ENCODE data around the gene SBNO2.

Gene SBNO2

DNA sequence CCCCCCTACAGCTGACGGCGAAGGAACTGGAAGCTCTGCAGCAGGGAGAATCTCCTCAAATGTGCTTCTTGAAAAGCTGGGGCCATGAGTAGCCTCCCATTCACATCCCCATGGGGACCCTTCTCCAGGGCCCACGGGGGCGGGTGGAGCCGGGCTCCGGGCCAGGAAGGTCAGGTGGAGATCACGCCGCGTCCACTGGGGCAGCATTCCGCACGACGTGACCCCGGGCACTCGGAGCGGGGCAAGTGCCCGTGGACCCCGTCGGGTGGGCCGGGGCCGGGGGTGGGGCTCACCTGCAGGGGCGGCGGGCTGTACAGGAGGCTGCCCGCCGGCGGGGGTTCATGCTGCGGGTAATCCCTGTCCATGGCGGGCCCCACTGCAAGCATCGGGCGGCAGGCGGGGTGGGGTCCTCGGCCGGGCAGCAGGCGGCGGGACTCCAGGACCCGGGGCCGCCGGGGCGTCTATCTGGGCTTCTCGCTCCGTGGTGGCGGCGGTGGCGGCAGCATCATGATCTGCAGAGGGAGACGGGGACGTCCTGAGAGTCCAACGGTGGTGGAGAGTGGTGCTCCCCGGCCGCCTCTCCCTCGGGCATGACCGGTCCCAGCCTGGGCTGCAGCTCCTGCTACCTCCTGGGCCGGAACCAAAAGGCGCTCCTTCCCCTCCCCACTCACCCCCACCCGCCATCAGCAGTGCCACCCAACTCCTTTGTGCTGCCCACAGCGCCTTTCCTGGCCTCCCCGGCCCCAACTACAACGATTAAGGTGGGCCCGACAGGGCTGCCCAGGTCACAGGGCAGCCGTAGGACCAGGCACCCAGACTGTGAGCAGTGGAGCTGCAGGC lies 20.0 kb downstream of the SBNO2 start:
- DNase-seq = no peak

DNA sequence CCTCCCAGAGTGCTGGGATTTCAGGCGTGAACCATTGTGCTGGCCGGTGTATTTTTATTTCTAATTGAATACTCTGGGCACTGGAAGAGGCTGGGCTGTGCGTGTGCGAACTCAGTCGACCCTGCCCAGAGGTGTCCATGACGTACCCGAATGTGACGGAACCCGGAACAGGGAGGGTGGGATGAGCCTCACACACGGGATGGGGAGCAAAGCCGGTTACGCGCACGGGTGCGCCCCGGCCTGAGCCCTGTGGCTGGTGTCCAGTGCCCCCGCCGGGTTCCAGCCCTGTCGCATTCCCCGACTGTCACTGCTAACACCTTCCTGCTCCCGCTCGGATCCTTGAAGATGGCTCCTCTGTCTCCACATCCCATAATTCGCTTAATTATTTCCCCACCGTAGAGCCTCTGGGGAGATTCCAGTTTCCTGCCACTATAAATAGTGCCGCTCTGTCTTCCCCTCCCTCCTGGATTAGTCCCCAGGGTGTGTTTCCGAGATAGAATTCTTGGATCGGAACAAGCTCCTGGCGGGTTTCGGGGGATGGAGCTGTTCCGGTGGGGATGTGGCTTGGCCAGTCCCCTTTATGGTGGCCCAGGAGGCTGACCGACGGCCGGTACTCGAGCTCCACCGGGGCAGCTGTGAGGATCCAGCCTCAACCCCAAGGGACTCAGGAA lies 22.0 kb downstream of the SBNO2 start:
- no peak for DNase-seq

DNA sequence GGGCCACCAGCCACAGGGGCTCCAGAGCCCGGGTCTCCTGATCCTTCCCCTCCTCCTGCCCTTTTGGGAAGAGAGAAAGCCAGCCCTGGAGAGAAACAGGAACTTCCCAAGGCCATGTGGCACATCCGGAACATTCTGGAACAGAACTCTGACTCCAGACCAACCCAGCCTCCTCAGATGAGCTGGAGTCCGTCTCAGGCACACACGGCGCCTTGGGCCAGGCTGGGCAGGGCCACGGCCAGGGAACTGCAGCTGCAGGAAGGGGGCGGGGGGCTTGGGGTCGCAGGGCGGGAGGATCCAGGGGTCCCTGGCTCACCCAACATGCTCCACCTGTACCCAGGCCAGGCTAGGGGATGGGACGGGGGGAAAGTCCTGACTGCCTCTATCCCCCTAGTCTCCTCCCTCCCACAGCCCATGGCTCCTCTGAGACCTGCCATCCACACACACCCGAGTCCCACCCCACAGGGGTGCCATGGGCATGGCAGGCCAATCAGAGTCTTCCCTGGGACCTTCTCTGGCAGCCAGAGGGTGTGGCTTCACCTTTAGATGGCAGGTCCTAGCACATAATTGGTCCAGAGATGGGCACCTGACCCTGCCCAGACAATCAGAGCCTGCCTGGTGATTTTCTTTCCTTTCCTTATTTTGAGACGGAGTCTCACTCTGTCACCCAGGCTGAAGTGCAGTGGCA lies 22.9 kb downstream of the SBNO2 start:
- DNase-seq = no peak

DNA sequence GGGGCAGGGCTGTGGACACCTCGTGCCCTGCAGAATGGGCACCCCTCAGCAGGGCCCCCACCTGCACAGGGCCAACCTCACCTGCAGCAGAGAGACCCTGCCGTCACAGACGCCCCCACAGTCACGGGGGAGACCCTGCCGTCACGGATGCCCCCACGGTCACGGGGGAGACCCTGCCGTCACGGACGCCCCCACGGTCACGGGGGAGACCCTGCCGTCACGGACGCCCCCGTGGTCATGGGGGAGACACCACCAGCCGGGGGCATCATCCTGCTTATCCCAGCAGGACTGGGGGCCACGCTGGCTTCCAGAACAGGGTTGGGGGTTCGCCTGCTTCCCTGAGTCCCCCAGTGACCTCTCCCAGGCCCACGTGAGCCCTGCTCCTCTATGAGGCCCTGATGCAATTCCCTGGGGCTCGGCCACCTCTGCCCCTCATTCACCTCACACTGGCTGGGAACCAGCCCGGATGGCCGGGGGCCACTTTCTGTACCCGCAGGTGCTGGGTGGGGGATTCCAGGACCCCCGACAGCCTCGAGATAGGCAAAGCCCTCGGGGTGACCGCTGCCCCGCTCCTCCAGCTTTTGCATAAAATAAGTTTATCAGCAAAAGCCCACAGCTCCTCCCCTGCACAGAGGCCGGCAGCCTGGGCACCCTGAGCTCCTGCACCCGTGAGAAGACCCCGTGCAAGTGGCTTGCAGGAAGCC lies 23.6 kb downstream of the SBNO2 start:
- DNase-seq = no peak

DNA sequence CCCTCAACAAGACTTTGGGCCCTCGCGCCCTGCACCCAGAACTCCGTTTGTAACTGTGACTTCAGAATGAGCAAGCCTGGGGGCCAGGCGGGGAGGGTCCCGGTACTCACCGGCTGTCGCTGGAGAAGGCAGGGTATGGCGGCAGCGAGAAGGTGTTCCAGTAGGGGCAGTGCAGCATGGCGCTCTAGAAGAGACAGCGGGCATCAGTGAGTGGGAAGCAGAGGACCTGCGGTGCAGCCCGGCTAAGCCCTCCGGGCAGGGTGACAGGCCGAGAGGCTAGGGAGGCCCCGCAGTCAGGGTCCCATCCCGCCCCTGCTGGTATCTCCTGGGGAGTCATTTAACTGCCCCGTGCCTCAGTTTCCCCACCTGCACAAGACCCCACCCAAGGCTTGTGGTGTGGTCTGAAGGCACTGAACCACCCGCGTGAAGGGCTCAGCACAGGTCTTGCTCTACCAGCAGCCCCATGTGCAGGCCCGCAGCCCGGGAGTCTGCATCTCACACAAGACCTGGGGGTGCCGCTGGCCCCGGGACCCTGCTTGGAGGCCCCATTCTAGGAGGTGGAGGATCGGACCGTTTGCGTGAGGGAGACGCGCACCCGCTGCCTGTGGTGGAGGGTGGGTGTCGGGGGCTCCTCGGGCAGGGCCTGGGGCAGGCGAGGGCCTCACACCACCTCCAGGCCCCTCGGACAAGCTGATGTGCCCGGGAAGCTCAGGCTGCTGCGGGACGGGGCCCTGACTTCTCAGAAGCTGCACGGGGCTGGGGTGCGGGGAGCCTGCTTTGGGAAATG lies 24.6 kb downstream of the SBNO2 start:
- no peak for DNase-seq

DNA sequence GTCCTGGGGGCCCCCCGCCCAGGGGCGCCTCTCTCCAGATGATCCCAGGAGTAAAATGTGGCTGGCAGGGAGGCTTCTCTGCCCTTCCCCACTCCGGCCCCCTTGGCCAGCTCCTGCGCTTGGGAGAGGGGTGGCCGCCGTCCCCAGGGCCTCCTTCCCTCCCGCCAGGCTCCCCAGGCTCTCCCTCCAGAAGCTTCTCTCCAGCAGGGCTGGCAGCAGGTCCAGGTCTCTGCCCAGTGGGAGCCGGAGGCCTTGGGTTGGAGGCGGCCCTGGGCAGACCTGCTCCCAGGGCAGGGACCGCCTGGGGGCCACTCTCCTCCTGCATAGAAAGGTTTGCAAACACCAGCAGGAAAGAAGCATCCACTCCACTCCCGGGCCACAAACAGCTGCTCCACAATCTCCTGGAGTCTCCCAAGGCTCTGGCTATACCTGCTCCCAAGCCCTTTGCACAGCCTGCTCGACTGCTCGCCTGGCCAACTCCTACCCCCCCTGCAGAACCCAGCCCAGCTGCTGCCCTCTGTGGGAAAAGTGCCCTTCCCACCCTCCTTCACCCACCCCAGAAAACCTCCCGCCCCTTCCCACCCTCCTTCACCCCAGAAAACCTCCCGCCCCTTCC lies 26.0 kb downstream of the SBNO2 start:
- no peak for DNase-seq

DNA sequence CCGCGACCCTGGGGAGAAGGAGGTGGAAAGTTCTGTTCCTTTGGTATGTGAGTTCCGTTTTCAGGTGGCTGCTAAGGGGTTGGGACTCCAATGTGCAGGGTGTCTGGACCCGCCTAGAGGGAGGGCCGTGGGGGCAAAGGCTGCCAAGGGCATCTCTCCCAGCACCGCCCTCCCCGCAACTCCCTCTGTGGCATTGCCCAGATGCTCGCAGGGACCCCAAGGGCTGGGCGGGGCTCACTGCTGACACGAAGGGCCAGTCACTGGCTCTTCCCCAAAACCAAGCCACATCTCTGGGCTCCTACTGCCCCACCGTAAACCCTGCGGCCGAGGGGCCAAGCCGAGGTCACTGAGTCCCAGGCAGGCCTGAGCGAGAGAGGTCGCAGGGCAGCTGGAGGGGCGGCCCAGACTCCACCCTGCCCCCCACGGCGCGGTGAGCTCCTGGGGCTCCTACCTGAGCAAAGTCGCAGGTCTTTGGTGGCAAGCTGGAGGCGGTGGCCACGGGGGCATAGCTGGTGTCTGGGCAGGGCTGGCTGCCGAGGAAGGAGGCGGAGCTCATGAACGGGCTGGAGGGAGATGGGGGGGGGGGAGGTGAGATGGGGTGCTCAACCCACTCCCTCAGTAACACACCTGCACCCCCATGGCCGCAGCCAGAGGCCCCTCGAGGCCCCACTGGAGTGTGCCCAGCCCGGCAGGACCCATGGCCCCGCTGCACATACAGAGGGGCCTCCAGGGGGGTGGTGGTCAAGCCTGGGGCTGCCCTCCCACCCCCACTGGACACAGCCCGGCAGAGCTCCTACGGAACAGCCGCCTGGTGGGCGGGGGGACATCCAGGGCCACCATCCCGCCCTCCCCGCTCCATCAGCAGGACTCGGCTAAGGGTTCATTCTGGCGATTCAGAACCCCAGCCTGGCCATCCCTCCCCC lies 26.9 kb downstream of the SBNO2 start:
- DNase-seq = no peak

DNA sequence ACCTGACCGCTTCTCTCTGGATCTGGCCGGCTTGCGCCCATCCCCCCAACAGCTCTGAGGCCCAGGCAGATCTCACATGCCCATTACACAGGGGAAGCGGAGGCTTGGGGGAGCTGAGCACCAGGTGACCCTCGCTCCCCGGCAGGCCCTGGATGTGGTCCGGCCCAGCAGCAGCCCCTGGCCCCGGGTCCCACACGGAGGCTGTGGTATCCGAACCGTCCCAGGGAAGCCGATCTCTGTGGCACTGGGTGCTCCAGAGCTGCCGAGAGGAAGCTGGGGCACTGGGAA lies 27.7 kb downstream of the SBNO2 start:
- no peak for DNase-seq

DNA sequence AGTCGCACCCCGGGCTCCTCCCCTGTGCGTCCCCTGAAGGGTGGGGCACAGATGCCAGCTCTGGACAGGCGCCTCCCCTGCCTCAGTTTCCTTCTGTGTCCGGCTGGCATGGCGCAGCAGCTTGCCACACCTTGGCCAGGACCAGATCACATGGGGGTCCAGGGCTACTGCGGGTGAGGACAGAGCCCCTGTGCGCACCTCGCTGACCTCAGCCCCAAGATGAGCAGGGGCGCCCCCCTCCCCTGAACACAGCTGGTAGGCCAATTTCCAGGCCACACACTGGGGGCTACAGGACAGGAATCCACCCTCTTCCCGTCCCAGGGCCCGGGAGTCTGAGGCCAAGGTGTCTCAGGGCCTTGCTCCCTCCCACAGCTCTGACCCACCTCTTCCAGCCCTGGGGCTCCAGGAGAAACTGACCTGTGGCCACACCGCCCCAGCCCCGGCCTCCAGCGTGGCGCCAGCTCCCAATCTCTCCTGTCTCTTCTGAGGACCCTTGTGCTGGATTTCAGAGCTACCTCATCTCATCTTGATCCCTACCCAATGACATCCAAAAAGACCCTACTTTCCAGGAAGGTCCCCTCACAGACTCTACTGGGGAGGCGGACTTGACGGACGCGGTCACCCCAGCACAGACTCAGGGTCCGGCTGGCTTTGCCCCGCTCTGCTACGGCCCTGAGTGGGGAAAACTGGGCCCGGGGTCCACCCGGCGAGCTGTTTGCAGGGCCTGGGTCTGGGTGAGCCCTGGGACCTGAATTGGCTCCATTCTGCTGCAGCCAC lies 28.2 kb downstream of the SBNO2 start:
- no peak for DNase-seq

DNA sequence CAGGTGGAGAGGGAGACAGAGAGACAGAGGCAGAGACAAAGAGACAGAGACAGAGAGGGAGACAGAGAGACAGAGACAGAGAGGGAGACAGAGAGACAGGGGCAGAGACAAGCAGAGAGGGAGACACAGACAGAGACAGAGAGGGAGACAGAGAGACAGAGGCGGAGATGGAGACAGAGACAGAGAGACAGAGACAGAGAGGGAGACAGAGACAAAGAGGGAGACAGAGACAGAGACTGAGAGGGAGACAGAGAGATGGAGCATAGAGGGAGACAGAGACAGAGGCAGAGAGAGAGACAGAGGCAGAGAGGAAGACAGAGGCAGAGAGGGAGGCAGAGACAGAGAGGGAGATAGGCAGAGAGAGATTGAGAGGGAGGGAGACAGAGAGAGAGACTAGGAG lies 29.3 kb downstream of the SBNO2 start:
- DNase-seq = no peak

DNA sequence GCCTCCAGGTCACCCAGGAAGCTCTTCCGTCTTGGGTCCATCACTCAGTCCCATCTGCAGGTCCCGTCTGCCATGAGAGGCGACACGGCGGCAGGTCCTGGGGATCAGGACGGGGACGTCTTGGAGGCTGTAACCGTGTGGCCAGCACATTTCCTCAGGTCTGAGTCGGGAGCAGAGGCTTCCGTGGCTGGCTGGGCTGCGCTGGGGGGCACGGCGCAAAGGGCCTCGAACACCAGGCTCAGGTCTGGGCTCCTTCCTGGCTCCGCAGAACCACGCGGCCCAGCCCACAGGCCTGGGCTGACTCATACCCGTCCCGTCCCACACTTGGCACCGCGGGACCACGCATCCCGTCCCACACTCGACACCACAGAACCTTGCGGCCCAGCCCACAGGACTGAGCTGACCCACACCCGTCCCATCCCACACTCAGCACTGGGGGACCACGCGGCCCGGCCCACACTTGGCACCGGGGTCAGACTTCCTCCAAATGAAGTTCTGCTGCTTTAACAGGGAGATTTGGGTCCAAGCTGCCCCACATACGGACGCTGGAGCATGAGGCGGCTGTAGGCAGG lies 30.2 kb downstream of the SBNO2 start:
- no peak for DNase-seq

DNA sequence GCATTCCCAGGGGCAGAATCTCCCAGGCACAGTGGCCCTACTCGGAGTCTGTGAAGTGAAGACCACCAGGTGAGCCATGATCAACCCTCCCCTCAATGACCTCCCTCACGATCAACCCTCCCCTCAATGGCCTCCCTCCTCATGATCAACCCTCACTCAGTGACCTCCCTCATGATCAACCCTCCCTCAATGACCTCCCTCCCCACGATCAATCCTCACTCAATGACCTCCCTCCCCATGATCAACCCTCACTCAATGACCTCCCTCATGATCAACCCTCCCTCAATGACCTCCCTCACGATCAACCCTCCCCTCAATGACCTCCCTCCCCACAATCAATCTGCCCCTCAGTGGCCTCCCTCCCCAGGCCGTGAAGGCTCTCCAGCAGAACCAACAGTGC lies 32.1 kb downstream of the SBNO2 start:
- no peak for DNase-seq

DNA sequence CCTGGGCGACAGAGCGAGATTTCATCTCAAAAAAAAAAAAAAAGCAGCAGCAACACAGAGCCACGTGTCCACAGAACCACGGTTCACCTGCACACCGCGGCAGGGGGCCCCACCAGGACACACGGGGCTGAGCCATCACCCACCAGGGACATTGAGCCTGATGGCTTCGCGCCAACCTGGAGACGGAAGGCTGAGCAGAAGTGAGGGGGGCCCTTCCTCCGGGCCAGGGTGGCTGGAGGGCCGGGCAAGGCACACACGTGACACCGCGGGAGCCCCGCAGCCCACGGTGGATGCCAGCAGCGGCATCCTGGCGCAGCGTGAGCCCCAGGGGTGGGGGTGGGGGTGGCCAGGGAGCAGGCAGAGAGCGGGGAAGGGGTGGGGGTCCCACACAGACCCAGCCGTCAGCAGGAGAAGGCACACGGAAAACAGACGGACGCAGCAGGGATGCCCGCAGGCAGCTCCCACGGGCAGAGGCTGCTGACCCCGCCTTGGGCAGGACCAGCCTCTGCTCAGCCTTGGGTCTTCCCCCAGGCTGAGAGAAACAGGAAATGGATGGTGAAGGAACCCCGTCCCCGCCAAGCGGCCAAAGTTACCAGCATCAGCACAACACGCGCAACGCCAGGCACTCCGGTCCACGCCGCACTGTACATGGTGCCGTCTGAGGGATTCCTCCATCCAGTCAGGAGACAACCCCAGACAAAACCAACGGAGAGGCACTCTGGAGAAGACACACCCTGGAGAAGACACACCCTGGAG lies 33.6 kb downstream of the SBNO2 start:
- no peak for DNase-seq

DNA sequence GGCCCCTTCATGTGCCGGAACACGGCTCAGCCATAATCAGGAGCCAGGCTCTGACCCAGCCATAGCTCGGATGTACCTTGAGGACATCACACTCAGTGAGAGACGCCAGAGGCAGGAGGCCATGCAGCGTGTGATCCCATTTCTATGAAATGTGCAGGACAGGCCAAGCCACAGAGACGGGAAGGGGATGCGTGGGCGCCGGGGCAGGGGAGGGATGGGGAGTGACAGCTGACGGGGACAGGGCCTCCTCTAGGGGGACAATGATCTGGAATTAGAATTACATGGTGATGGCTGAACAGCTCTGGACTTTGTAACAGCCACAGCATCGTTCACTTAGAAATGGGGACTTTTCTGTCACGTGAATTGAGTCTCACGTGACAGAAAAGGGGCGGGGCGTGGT lies 34.9 kb downstream of the SBNO2 start:
- DNase-seq = no peak

DNA sequence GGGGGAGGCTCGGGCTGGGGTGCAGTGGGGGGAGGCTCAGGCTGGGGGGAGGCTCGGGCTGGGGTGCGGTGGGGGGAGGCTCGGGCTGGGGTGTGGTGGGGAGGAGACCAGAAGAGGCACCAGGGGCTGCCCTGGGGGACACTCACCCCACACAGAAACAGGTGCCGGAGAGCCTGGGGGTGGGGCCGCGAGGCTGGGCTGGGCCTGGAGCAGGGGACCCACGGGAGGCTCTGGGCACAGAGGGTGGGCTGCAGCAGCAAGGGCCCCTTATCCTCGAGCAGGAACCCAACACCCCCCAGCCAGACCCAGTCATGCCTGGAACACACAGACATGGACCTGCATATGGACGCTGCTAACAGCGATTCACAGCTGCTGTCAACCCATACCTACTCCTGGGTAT lies 35.9 kb downstream of the SBNO2 start:
- no peak for DNase-seq

DNA sequence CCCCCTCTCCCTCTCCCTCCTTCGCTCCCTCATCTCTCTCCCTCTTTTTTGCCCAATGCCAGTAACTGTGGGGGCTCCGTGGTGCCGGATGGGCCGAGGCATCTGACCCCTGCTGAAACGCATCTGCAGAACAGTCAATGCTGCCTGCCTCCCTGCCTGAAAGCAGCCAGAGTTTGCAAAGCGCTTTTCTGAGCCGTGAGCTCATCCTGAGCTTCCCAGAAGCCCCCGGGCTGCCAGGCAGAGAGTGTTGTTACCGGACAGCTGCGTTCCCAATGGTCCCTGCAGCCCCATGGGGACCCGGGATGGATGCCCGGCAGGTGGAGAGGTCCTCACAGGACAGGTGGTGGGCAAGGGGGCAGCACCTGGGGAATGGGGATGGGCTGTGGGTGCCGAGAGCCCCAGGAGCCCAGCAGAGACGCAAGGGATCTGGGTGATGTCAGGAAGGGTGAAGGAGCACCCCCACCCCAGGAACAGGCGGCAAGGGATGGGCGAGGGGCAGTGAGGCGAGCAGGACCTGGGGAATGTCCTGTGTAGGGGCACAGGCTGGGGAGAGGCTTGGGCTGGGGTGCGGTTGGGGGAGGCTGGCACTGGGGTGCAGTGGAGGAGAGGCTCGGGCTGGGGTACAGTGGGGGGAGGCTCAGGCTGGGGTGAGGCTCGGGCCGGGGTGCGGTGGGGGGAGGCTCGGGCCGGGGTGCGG lies 37.3 kb downstream of the SBNO2 start:
- DNase-seq = no peak

DNA sequence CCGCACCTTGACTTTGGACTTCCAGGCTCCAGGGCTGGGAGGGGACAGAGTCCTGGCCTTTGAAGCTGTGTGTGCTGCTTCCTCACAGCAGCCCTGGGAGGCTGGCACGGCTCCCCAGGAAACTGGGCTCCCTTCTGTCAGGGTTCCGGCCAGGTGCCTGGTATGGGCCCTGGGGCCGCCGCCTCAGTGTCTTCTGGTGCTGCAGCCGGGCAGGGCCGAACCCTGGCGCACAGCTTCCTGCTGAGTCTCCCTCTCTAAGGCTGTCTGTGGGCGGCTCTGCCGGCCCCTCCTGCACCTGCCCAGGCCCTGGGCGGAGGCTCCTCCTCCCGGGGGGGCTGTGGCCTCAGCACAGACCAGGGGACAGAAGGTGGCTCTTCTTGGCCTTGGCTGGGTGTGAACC lies 37.9 kb downstream of the SBNO2 start:
- DNase-seq = no peak

DNA sequence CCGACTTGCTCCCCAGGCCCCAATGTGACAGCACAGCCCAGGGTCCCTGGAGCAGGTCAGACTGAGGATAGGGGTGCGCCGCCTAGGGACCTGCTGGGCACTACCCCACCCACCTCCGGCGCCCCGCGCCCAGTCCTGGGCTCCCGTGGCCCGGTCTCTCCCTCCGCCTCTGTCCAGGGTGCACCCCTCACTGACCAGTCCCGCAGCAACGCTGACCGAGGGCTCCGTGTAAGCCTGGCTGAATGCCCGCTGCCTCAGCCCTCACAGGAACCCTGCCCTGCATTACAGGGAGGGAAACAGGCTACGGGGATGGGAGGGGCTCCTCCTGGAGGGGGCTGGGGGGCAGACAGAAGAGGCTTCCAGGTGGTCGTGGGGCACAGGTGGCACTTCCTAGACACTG lies 38.6 kb downstream of the SBNO2 start:
- DNase-seq = no peak

DNA sequence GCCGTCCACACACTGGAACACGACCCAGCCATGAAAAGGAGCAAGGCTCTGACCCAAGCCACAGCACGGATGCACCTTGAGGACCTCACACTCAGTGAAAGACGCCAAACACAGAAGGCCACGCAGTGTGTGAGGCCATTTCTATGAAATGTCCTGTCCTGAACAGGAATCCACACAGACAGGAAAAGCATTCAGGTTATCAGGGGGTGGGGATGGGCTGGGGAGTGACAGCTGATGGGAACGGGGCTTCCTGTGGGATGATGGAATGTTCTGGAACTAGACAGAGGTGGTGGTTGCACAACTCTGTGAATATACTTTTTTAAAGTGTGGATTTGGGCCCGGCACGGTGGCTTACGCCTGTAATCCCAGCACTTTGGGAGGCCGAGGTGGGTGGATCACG lies 39.6 kb downstream of the SBNO2 start:
- DNase-seq = no peak
